ENCODE measurements around the gene JMJD8. TPM values are rescaled to one million over a fixed set of nuclear protein-coding genes. Genes with fewer than 3 reads are reported as not detected.

Gene JMJD8
- total and polyA plus RNA-seq, 2 donors from 2014 or later: 75.0 to 80.4 TPM

DNA sequence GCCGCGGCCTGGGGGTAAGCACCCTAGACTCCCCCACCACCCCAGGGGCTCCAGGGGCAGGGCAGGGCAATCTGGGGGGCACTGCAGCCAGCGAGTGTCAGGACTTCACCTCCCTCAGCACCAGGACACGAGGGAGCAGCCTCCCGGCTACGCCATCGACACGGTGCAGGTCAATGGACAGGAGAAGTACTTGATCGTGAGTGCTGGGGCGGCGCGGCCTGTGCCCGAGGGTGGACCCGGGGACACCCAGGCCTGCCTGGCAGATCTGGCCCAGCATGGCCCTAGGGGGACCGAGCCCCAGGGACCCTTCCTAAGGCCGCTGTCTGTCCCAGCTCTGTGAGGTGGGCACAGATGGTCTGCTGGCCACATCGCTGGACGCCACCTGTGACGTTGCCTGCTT is 11.8 kb downstream of the JMJD8 start:
- FAIRE-seq: no peak
- Histone ChIP-seq H3K36me3 (ENCODE audit: control insufficient read depth in 2 of 3, insufficient read depth in 3 of 3, low read length in 3 of 3) (peaks cover 0 to 12% (median 10%) of the 10 kb centered on the region in 3 donors), H3K9me3 (ENCODE audit: control insufficient read depth in 2 of 3, insufficient read depth in 1 of 3, low read length in 3 of 3) (no peaks in the 10 kb centered on the region)

DNA sequence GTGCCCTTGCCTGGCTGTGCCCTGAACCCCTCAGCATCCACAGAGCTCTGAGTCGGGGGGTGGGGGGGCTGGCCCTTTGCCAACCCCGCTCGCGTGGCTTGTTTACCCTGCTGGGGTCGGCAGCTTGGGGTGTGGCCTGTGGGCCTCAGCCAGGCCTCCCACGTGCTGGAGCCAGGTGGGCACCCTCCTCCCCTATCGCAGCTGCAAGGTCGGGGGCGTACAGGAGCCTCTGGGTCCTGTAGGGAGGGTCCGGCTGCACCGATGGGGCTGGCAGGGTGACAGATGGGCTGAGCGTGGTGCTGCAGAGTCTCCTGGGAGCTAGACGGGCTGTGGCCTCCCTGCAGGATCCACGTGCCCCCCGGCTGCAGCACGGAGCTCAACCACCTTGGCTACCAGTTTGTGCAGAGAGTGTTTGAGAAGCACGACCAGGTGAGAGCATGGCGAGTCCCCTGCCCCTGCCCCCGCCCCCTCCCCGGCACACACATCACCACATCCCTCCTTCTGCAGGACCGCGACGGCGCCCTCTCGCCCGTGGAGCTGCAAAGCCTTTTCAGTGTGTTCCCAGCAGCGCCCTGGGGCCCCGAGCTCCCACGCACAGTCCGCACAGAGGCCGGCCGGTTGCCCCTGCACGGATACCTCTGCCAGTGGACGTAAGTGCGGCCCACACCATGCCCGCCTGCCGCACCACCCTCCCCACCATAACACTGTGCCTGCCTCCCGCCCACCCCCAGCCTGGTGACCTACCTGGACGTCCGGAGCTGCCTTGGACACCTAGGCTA is 12.6 kb downstream of the JMJD8 start:
- H3K4me3 ChIP-seq (ENCODE audit: low read length in 3 of 3): no peak overlapping the region
- intact Hi-C loops (cut with DNase I): no loop called here
- peaks cover 0 to 12% (median 10%) of the 10 kb centered on the region in 3 donors for H3K36me3 ChIP-seq (ENCODE audit: control insufficient read depth in 2 of 3, insufficient read depth in 3 of 3, low read length in 3 of 3)
- no peaks in the 10 kb centered on the region for H3K27me3 ChIP-seq (ENCODE audit: control insufficient read depth, insufficient read depth, low read length)
- no peak for FAIRE-seq
- DNase-seq: no peak
- no peak overlapping the region for H3K27ac ChIP-seq (ENCODE audit: low read depth in 2 of 2, low read length in 2 of 2)
- H3K9me3 ChIP-seq (ENCODE audit: control insufficient read depth in 2 of 3, insufficient read depth in 1 of 3, low read length in 3 of 3): no peaks in the 10 kb centered on the region
- no peak overlapping the region for H3K9ac ChIP-seq (ENCODE audit: low read length in 3 of 3)
- no peak for TF ChIP-seq CTCF (IDR thresholded peaks at IDR 0.05; ENCODE audit: borderline replicate concordance, extremely low read depth, insufficient read depth)
- peaks cover 0 to 19% (median 4%) of the 10 kb centered on the region in 3 donors for H3K4me1 ChIP-seq (ENCODE audit: control insufficient read depth in 2 of 3, insufficient read depth in 2 of 3, low read depth in 1 of 3, low read length in 3 of 3)

More for the DNA sequence above, 11.8 kb downstream of the JMJD8 start:
- peaks cover 0 to 17% (median 4%) of the 10 kb centered on the region in 3 donors for H3K4me1 ChIP-seq (ENCODE audit: control insufficient read depth in 2 of 3, insufficient read depth in 2 of 3, low read depth in 1 of 3, low read length in 3 of 3)
- no peak for TF ChIP-seq CTCF (IDR thresholded peaks at IDR 0.05; ENCODE audit: borderline replicate concordance, extremely low read depth, insufficient read depth)
- H3K27ac ChIP-seq (ENCODE audit: low read depth in 2 of 2, low read length in 2 of 2): no peak overlapping the region
- H3K4me3 ChIP-seq (ENCODE audit: low read length in 3 of 3): no peak overlapping the region
- no peak for DNase-seq
- no peak overlapping the region for H3K9ac ChIP-seq (ENCODE audit: low read length in 3 of 3)
- intact Hi-C loops (cut with DNase I): no loop called here
- H3K27me3 ChIP-seq (ENCODE audit: control insufficient read depth, insufficient read depth, low read length): no peaks in the 10 kb centered on the region

GRCh38 chr16:670485-671352 is 13.4 kb downstream of the JMJD8 start:
- H3K36me3 ChIP-seq (ENCODE audit: control insufficient read depth in 2 of 3, insufficient read depth in 3 of 3, low read length in 3 of 3): peaks cover 0 to 12% (median 10%) of the 10 kb centered on the region in 3 donors
- H3K9ac ChIP-seq (ENCODE audit: low read length in 3 of 3): no peak overlapping the region
- no peak for FAIRE-seq
- intact Hi-C loops (cut with DNase I): no loop called here
- H3K4me3 ChIP-seq (ENCODE audit: low read length in 3 of 3): no peak overlapping the region
- no peaks in the 10 kb centered on the region for H3K27me3 ChIP-seq (ENCODE audit: control insufficient read depth, insufficient read depth, low read length)
- H3K27ac ChIP-seq (ENCODE audit: low read depth in 2 of 2, low read length in 2 of 2): no peak overlapping the region
- no peak for TF ChIP-seq CTCF (IDR thresholded peaks at IDR 0.05; ENCODE audit: borderline replicate concordance, extremely low read depth, insufficient read depth)
- DNase-seq: no peak
- peaks cover 0 to 19% (median 4%) of the 10 kb centered on the region in 3 donors for H3K4me1 ChIP-seq (ENCODE audit: control insufficient read depth in 2 of 3, insufficient read depth in 2 of 3, low read depth in 1 of 3, low read length in 3 of 3)
- H3K9me3 ChIP-seq (ENCODE audit: control insufficient read depth in 2 of 3, insufficient read depth in 1 of 3, low read length in 3 of 3): no peaks in the 10 kb centered on the region

All from kidney (tissue), 14 donors.